ENCODE data around the gene GNG7. TPM values are rescaled to one million over a fixed set of nuclear protein-coding genes. Genes with fewer than 3 reads are reported as not detected.

The GNG7 gene
- total and polyA plus RNA-seq, 10 of the 15 experiments (the other 5 are each of a cell fraction or from before 2014, with no cell fraction given) = 1.9 to 13.6 (median 6.5) TPM

DNA sequence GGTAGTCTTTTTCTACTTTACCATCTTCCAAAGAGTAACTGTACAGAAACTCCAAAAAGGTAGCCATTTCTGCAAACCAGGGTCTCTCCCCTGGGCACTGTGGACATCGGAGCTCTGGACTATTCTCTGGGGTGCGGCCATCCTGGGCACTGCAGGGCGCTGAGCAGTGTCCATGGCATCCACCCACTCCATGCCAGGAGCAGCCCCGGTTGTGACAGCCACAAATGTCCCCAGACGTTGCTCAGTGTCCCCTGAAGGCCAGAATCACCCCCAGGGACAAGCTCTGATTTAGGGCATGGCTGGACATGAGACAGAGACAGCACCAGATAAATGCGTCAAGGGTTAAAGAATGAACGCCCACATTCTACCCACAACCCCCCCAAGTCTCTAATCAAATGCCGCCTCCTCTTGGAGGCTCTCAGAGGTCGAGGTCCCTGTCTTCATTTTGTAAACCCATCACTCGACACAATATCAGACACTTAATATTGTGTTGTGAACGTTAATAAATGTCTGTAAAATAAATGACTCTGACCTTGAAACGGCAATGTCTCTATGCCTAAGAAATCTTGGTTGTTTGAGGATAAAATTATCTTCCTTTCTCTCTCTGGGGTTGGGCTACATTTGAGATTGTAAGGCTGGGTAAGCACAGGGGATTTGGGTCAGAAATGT lies 8.9 kb downstream of the GNG7 start:
- BruUV-seq (replicated peaks) = no TSS peak
- intact Hi-C loops (cut with micrococcal nuclease; ENCODE audit: unreplicated experiment) (no loop called here), in situ Hi-C loops (cut with MboI) (no loop called here)
- Histone ChIP-seq H3K9me3 (replicated peaks; ENCODE audit: control insufficient read depth, insufficient read depth, low read length) (no peaks in the 10 kb centered on the region; the same call in 2 of the 3 replicates), H3K4me3 (no peak overlapping the region), H3K4me2 (ENCODE audit: control insufficient read depth, insufficient read depth) (no peak overlapping the region), H3K9ac (ENCODE audit: control insufficient read depth, insufficient read depth, low read length) (no peak overlapping the region), H3K27me3 (replicated peaks in 1 of 2; ENCODE audit: control insufficient read depth in 2 of 2, insufficient read depth in 2 of 2, low read length in 1 of 2) (no peaks in the 10 kb centered on the region), H3K27ac (ENCODE audit: control insufficient read depth, insufficient read depth) (no peak overlapping the region), H3K4me1 (ENCODE audit: control insufficient read depth, insufficient read depth, low read length) (peaks cover 38% of the 10 kb centered on the region), H3K36me3 (ENCODE audit: control insufficient read depth in 2 of 2, insufficient read depth in 2 of 2, low read length in 1 of 2) (no peaks in the 10 kb centered on the region; a peak in 1 of 4 replicates), H2AFZ (ENCODE audit: control insufficient read depth, low read depth, low read length) (no peak overlapping the region), H3K79me2 (ENCODE audit: control insufficient read depth, insufficient read depth, low read length) (peaks cover 31% of the 10 kb centered on the region), H4K20me1 (ENCODE audit: control insufficient read depth, insufficient read depth) (no peaks in the 10 kb centered on the region)
- CTCF ChIA-PET = no interaction called here
- SMC1A ChIA-PET (ENCODE audit: uncharacterized antibody, unreplicated experiment) = interaction anchor here (0.6 to 0.9 kb wide), 3 partner anchors 11 to 166 kb away, joined by 3 read pairs; no protein-coding TSS in a partner anchor
- no peak for DNase-seq (ENCODE audit: low read depth, low spot score)
- no peak for TF ChIP-seq SMARCA5 (IDR thresholded peaks at IDR 0.05)
- no peak for TF ChIP-seq KLF5 (IDR thresholded peaks at IDR 0.05; ENCODE audit: partially characterized antibody)
- ATAC-seq = no peak
- FAIRE-seq = no peak
- WGBS (ENCODE audit: insufficient coverage, insufficient replicate concordance, low lambda C conversion rate, missing lambda C conversion rate) = 48% methylated on average over 12 of the region's 12 CpGs
- POLR2A ChIA-PET = interaction anchor here (0.7 kb wide), 2 partner anchors 8 to 851 kb away, joined by 3 to 5 read pairs; no protein-coding TSS in a partner anchor
- RAD21 ChIA-PET (ENCODE audit: unreplicated experiment) = interaction anchor here (1.7 kb wide), 1 partner anchor 45 kb away, joined by 5 read pairs; no protein-coding TSS in a partner anchor

GRCh38 chr19:2691951-2692350 lies 10.5 kb downstream of the GNG7 start:
- FAIRE-seq = no peak
- Histone ChIP-seq H3K4me3 (no peak overlapping the region), H4K20me1 (ENCODE audit: control insufficient read depth, insufficient read depth) (no peaks in the 10 kb centered on the region), H3K36me3 (ENCODE audit: control insufficient read depth in 2 of 2, insufficient read depth in 2 of 2, low read length in 1 of 2) (no peaks in the 10 kb centered on the region; a peak in 1 of 4 replicates), H3K9me3 (replicated peaks; ENCODE audit: control insufficient read depth, insufficient read depth, low read length) (no peaks in the 10 kb centered on the region; the same call in 2 of the 3 replicates), H3K27me3 (replicated peaks in 1 of 2; ENCODE audit: control insufficient read depth in 2 of 2, insufficient read depth in 2 of 2, low read length in 1 of 2) (no peaks in the 10 kb centered on the region), H3K4me1 (ENCODE audit: control insufficient read depth, insufficient read depth, low read length) (peaks cover 25% of the 10 kb centered on the region), H3K4me2 (ENCODE audit: control insufficient read depth, insufficient read depth) (no peak overlapping the region), H3K79me2 (ENCODE audit: control insufficient read depth, insufficient read depth, low read length) (peaks cover 24% of the 10 kb centered on the region), H2AFZ (ENCODE audit: control insufficient read depth, low read depth, low read length) (no peak overlapping the region), H3K9ac (ENCODE audit: control insufficient read depth, insufficient read depth, low read length) (no peak overlapping the region), H3K27ac (ENCODE audit: control insufficient read depth, insufficient read depth) (no peak overlapping the region)
- ChIA-PET RAD21 (ENCODE audit: unreplicated experiment) (no interaction called here), CTCF (no interaction called here), POLR2A (no interaction called here), SMC1A (ENCODE audit: uncharacterized antibody, unreplicated experiment) (no interaction called here)
- in situ Hi-C loops (cut with MboI) = no loop called here
- no peak for DNase-seq (ENCODE audit: low read depth, low spot score)
- ATAC-seq = no peak
- intact Hi-C loops (cut with micrococcal nuclease; ENCODE audit: unreplicated experiment) = no loop called here
- WGBS (ENCODE audit: insufficient coverage, insufficient replicate concordance, low lambda C conversion rate, missing lambda C conversion rate) = 89% methylated on average over 9 of the region's 9 CpGs
- TSS peak; percentile 54 for BruUV-seq (replicated peaks)
- TF ChIP-seq YY1 (IDR thresholded peaks at IDR 0.05; ENCODE audit: low read depth, low read length) (no peak), MAX (IDR thresholded peaks at IDR 0.05; ENCODE audit: low read depth, low read length) (no peak), ATF2 (IDR thresholded peaks at IDR 0.05; ENCODE audit: low read length) (no peak), BCL11A (IDR thresholded peaks at IDR 0.05; ENCODE audit: low read depth, low read length) (no peak), NFYA (IDR thresholded peaks at IDR 0.05; ENCODE audit: borderline replicate concordance, low read depth, low read length) (no peak), CREM (IDR thresholded peaks at IDR 0.05; ENCODE audit: low read depth) (no peak), KAT2A (conservative IDR thresholded peaks at IDR 0.05; ENCODE audit: control insufficient read depth, low read depth, low read length) (no peak), CBX3 (IDR thresholded peaks at IDR 0.05; ENCODE audit: borderline replicate concordance, low read depth) (no peak), NR2C2 (IDR thresholded peaks at IDR 0.05; ENCODE audit: borderline replicate concordance, control insufficient read depth, insufficient read length, low read depth) (no peak), PAX5 (IDR thresholded peaks at IDR 0.05; ENCODE audit: borderline replicate concordance, low read depth, low read length) (no peak), KDM1A (IDR thresholded peaks at IDR 0.05; ENCODE audit: borderline replicate concordance) (no peak)
- TF ChIP-seq, protein P1, sequence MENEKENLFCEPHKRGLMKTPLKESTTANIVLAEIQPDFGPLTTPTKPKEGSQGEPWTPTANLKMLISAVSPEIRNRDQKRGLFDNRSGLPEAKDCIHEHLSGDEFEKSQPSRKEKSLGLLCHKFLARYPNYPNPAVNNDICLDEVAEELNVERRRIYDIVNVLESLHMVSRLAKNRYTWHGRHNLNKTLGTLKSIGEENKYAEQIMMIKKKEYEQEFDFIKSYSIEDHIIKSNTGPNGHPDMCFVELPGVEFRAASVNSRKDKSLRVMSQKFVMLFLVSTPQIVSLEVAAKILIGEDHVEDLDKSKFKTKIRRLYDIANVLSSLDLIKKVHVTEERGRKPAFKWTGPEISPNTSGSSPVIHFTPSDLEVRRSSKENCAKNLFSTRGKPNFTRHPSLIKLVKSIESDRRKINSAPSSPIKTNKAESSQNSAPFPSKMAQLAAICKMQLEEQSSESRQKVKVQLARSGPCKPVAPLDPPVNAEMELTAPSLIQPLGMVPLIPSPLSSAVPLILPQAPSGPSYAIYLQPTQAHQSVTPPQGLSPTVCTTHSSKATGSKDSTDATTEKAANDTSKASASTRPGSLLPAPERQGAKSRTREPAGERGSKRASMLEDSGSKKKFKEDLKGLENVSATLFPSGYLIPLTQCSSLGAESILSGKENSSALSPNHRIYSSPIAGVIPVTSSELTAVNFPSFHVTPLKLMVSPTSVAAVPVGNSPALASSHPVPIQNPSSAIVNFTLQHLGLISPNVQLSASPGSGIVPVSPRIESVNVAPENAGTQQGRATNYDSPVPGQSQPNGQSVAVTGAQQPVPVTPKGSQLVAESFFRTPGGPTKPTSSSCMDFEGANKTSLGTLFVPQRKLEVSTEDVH (IDR thresholded peaks at IDR 0.05; ENCODE audit: low read depth, partially characterized antibody) = no peak

Data from GM12878 (cell line).